ENCODE measurements around the gene MPPED1.

The MPPED1 gene

GRCh38 chr22:43413826-43414225 lies 2.0 kb downstream of the MPPED1 start:
- no peak for TF ChIP-seq CTCF (IDR thresholded peaks at IDR 0.05; ENCODE audit: low read depth, low read length, missing control alignments)
- DNase-seq, result no peak
- in situ Hi-C loops (cut with HindIII; ENCODE audit: low pct_ligation_motif_present, low sequenced_read_pairs), result no loop called here
- H3K36me3 ChIP-seq (replicated peaks), result no peaks in the 10 kb centered on the region
- H3K4me3 ChIP-seq (ENCODE audit: low read depth, low read length), result no peak overlapping the region
- peaks cover 43% of the 10 kb centered on the region for H3K27me3 ChIP-seq (replicated peaks)
- H3K27ac ChIP-seq, result no peak overlapping the region

GRCh38 chr22:43415681-43416080 lies 3.9 kb downstream of the MPPED1 start:
- Histone ChIP-seq H3K4me3 (ENCODE audit: low read depth, low read length) (no peak overlapping the region), H3K27me3 (replicated peaks) (peaks cover 34% of the 10 kb centered on the region), H3K27ac (no peak overlapping the region), H3K36me3 (replicated peaks) (no peaks in the 10 kb centered on the region)
- in situ Hi-C loops (cut with HindIII; ENCODE audit: low pct_ligation_motif_present, low sequenced_read_pairs), result no loop called here
- no peak for TF ChIP-seq CTCF (IDR thresholded peaks at IDR 0.05; ENCODE audit: low read depth, low read length, missing control alignments)
- DNase-seq, result no peak

- TF ChIP-seq CTCF (IDR thresholded peaks at IDR 0.05; ENCODE audit: low read depth, low read length, missing control alignments), result no peak
- in situ Hi-C loops (cut with HindIII; ENCODE audit: low pct_ligation_motif_present, low sequenced_read_pairs), result no loop called here
- no peak overlapping the region for H3K4me3 ChIP-seq (ENCODE audit: low read depth, low read length)
- H3K27me3 ChIP-seq (replicated peaks), result peaks cover 20% of the 10 kb centered on the region
- DNase-seq, result no peak
- no peak overlapping the region for H3K27ac ChIP-seq
- no peaks in the 10 kb centered on the region for H3K36me3 ChIP-seq (replicated peaks)
These were observed 5.7 kb downstream of the MPPED1 start for GRCh38 chr22:43417555-43417954.

GRCh38 chr22:43418079-43418825 lies 6.4 kb downstream of the MPPED1 start:
- Histone ChIP-seq H3K27me3 (replicated peaks) (peaks cover 15% of the 10 kb centered on the region), H3K36me3 (replicated peaks) (no peaks in the 10 kb centered on the region), H3K27ac (no peak overlapping the region), H3K4me3 (ENCODE audit: low read depth, low read length) (no peak overlapping the region)
- TF ChIP-seq CTCF (IDR thresholded peaks at IDR 0.05; ENCODE audit: low read depth, low read length, missing control alignments), result no peak
- no peak for DNase-seq
- in situ Hi-C loops (cut with HindIII; ENCODE audit: low pct_ligation_motif_present, low sequenced_read_pairs), result no loop called here

- H3K4me3 ChIP-seq (ENCODE audit: low read depth, low read length), result no peak overlapping the region
- no peaks in the 10 kb centered on the region for H3K36me3 ChIP-seq (replicated peaks)
- no peak for DNase-seq
- TF ChIP-seq CTCF (IDR thresholded peaks at IDR 0.05; ENCODE audit: low read depth, low read length, missing control alignments), result no peak
- no peak overlapping the region for H3K27ac ChIP-seq
- peaks cover 6% of the 10 kb centered on the region for H3K27me3 ChIP-seq (replicated peaks)
- in situ Hi-C loops (cut with HindIII; ENCODE audit: low pct_ligation_motif_present, low sequenced_read_pairs), result no loop called here
These were observed 7.7 kb downstream of the MPPED1 start for GRCh38 chr22:43419371-43420080.

Measured in brain microvascular endothelial cell (primary cell).